ENCODE data around the gene NYAP2.
A peak's percentile ranks its signal among the peaks of the same experiment; 100 is the strongest.

The NYAP2 gene

GRCh38 chr2:225640550-225640949 lies 241.0 kb downstream of the NYAP2 start:
- Mint-ChIP-seq H3K27ac (no peak overlapping the region), H3K27me3 (no peaks in the 10 kb centered on the region), H3K4me1 (ENCODE audit: low read depth in 2 of 2) (no peaks in the 10 kb centered on the region), H3K9me3 (no peaks in the 10 kb centered on the region), H3K4me3 (no peak overlapping the region), H3K36me3 (ENCODE audit: insufficient read depth) (no peaks in the 10 kb centered on the region)
- ATAC-seq (replicated peaks) (no peak), DNase-seq (no peak)

- Mint-ChIP-seq H3K36me3 (ENCODE audit: insufficient read depth) (no peaks in the 10 kb centered on the region), H3K27me3 (peaks cover 6 to 7% of the 10 kb centered on the region in 2 donors), H3K4me1 (ENCODE audit: low read depth in 2 of 2) (no peaks in the 10 kb centered on the region), H3K27ac (no peak overlapping the region), H3K9me3 (no peaks in the 10 kb centered on the region), H3K4me3 (no peak overlapping the region)
- ATAC-seq (replicated peaks) (no peak), DNase-seq (no peak)
Measured at GRCh38 chr2:225649274-225649673, 249.8 kb downstream of the NYAP2 start.

- Mint-ChIP-seq H3K4me1 (ENCODE audit: low read depth in 2 of 2) (no peaks in the 10 kb centered on the region), H3K4me3 (no peak overlapping the region)
Measured at GRCh38 chr2:225650041-225650440, 250.5 kb downstream of the NYAP2 start.

GRCh38 chr2:225660262-225661131 lies 261.0 kb downstream of the NYAP2 start:
- peak; percentile 53 to 55 (median 54) for DNase-seq
- no peak overlapping the region for H3K27ac Mint-ChIP-seq
- H3K27me3 Mint-ChIP-seq: peaks cover 24 to 47% of the 10 kb centered on the region in 2 donors
- peaks cover 3% of the 10 kb centered on the region for H3K36me3 Mint-ChIP-seq (ENCODE audit: insufficient read depth)
- H3K4me1 Mint-ChIP-seq (ENCODE audit: low read depth in 2 of 2): no peaks in the 10 kb centered on the region
- H3K4me3 Mint-ChIP-seq: no peak overlapping the region
- peak; percentile 63 for ATAC-seq (replicated peaks)
- H3K9me3 Mint-ChIP-seq: no peaks in the 10 kb centered on the region

More at GRCh38 chr2:225650041-225650440, 250.5 kb downstream of the NYAP2 start:
- ATAC-seq (replicated peaks): no peak
- no peak for DNase-seq
- Mint-ChIP-seq H3K27ac (no peak overlapping the region), H3K9me3 (no peaks in the 10 kb centered on the region), H3K36me3 (ENCODE audit: insufficient read depth) (no peaks in the 10 kb centered on the region), H3K27me3 (peaks cover 6 to 7% of the 10 kb centered on the region in 2 donors)

GRCh38 chr2:225662101-225662500 lies 262.6 kb downstream of the NYAP2 start:
- no peak overlapping the region for H3K27ac Mint-ChIP-seq
- H3K4me3 Mint-ChIP-seq: no peak overlapping the region
- no peaks in the 10 kb centered on the region for H3K4me1 Mint-ChIP-seq (ENCODE audit: low read depth in 2 of 2)
- no peak for DNase-seq
- peaks cover 25 to 40% of the 10 kb centered on the region in 2 donors for H3K27me3 Mint-ChIP-seq
- ATAC-seq (replicated peaks): no peak
- H3K36me3 Mint-ChIP-seq (ENCODE audit: insufficient read depth): peaks cover 3% of the 10 kb centered on the region
- no peaks in the 10 kb centered on the region for H3K9me3 Mint-ChIP-seq

DNA sequence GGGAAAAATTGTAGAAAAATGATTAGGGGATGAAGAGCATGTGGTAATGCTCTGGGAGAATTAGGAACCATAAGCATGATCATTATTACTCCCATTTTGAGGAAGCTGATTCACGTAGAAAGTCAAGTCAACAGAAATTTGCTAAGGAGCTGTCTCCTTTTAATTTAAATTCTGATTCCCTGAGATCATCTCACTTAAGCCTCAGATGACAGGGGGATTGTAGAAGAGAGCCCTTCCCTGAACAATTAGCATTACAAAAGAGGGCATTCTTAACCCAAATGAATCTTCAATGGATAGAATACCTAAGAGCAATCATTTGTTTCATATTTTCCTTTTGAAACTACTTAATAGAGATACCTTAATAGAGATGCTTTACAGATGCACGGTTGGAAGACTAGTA lies 267.9 kb downstream of the NYAP2 start:
- no peak overlapping the region for H3K4me3 Mint-ChIP-seq
- H3K4me1 Mint-ChIP-seq (ENCODE audit: low read depth in 2 of 2): no peaks in the 10 kb centered on the region
- ATAC-seq (replicated peaks) (no peak), DNase-seq (no peak)
- peaks cover 25 to 41% of the 10 kb centered on the region in 2 donors for H3K27me3 Mint-ChIP-seq
- no peak overlapping the region for H3K27ac Mint-ChIP-seq
- H3K36me3 Mint-ChIP-seq (ENCODE audit: insufficient read depth): peaks cover 3% of the 10 kb centered on the region
- no peaks in the 10 kb centered on the region for H3K9me3 Mint-ChIP-seq

- Mint-ChIP-seq H3K4me3 (no peak overlapping the region), H3K36me3 (ENCODE audit: insufficient read depth) (peaks cover 3% of the 10 kb centered on the region), H3K27me3 (peaks cover 16 to 36% of the 10 kb centered on the region in 2 donors), H3K4me1 (ENCODE audit: low read depth in 2 of 2) (no peaks in the 10 kb centered on the region), H3K27ac (no peak overlapping the region), H3K9me3 (no peaks in the 10 kb centered on the region)
- ATAC-seq (replicated peaks) (peak; percentile 67), DNase-seq (peak; percentile 3 to 10 (median 3))
Measured at GRCh38 chr2:225668606-225669266, 269.2 kb downstream of the NYAP2 start.

DNA sequence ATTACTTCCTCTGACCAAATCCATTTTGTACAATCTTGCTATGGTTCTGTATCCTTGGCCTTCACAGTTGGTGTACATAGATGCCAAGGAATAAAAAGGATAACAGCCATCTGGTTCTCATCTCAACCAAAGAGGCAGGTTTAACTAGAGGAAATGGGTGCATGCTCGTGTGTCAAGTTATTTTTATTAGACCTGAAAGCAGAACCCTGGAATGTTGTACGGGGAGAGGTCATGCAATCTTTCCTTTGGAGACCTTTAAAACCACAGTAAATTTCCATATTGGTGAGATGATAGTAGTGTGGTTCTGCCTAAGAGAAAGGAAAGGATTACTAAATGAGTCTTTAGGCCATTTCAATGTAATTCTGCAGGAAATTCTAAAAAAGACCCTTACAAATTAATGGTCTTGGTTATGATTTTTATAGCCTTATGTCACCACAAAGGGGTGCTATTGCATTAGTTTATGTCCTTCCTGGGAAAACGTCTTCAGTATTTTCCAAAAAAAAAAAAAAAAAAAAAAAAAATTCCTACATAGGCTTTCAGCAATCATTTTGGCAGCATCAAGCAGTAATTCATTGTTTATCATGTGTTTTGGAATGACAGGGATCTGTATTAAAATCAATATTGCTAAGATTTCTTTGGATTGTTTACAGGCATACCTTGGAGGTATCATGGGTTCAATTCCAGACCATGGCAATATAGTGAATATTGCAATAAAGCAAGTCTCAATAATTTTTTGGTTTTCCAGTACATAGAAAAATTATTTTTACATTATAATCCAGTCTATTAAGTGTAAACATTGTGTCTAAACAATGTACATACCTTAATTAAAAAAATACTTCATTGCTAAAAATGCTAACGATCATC lies 270.8 kb downstream of the NYAP2 start:
- no peak overlapping the region for H3K4me3 Mint-ChIP-seq
- H3K27me3 Mint-ChIP-seq: peaks cover 8 to 27% of the 10 kb centered on the region in 2 donors
- H3K27ac Mint-ChIP-seq: no peak overlapping the region
- DNase-seq (no peak), ATAC-seq (replicated peaks) (no peak)
- H3K36me3 Mint-ChIP-seq (ENCODE audit: insufficient read depth): no peaks in the 10 kb centered on the region
- no peaks in the 10 kb centered on the region for H3K9me3 Mint-ChIP-seq
- H3K4me1 Mint-ChIP-seq (ENCODE audit: low read depth in 2 of 2): no peaks in the 10 kb centered on the region

GRCh38 chr2:225678792-225679191 lies 279.3 kb downstream of the NYAP2 start:
- Mint-ChIP-seq H3K27ac (no peak overlapping the region), H3K27me3 (peaks cover 15 to 19% of the 10 kb centered on the region in 2 donors), H3K4me3 (no peak overlapping the region), H3K9me3 (no peaks in the 10 kb centered on the region), H3K4me1 (ENCODE audit: low read depth in 2 of 2) (no peaks in the 10 kb centered on the region), H3K36me3 (ENCODE audit: insufficient read depth) (no peaks in the 10 kb centered on the region)
- no peak for DNase-seq
- no peak for ATAC-seq (replicated peaks)

DNA sequence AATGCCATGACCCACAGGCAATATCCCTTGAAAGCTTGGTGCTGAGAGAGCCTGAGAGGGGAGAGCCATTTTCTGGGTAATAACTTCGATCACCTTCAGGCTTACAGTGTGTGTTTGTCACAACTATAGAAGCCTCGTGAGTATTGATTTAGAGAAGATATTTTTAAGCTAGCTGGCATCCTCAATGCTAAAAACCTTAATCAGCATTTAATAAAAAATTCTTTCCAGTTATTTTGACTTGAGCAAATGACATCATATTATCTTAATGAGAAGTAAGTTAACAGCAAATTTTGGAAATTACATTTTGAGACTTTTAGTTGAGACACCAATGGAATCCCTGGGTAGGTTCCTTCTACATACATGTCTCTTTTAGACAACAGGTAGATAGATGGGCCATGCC lies 283.7 kb downstream of the NYAP2 start:
- Mint-ChIP-seq H3K27me3 (peaks cover 0 to 18% of the 10 kb centered on the region in 2 donors), H3K36me3 (ENCODE audit: insufficient read depth) (no peaks in the 10 kb centered on the region), H3K4me1 (ENCODE audit: low read depth in 2 of 2) (no peaks in the 10 kb centered on the region), H3K4me3 (no peak overlapping the region), H3K9me3 (no peaks in the 10 kb centered on the region), H3K27ac (no peak overlapping the region)
- ATAC-seq (replicated peaks) (no peak), DNase-seq (no peak)

DNA sequence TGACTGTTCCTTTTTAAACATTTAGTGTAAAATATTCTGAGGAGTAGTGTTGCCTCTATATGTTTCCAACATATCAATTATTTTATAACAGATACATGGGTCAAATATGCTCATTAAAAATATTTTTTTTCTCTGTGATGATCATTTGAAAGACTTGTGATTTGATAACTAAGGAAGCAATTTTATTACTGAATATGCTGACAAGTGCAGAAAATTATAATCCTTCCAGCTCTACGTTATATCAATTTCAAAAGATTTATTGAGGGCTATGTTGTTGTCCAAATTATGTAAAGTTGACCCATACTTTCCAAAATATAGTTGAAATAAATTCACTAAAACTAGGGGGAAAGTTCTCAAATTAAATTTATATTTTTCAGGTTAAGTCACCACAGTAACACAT lies 290.6 kb downstream of the NYAP2 start:
- Mint-ChIP-seq H3K4me3 (no peak overlapping the region), H3K27ac (no peak overlapping the region), H3K4me1 (ENCODE audit: low read depth in 2 of 2) (no peaks in the 10 kb centered on the region), H3K36me3 (ENCODE audit: insufficient read depth) (no peaks in the 10 kb centered on the region), H3K27me3 (peaks cover 0 to 9% of the 10 kb centered on the region in 2 donors), H3K9me3 (no peaks in the 10 kb centered on the region)
- ATAC-seq (replicated peaks) (no peak), DNase-seq (no peak)

GRCh38 chr2:225691711-225692110 lies 292.2 kb downstream of the NYAP2 start:
- ATAC-seq (replicated peaks): no peak
- Mint-ChIP-seq H3K36me3 (ENCODE audit: insufficient read depth) (no peaks in the 10 kb centered on the region), H3K27ac (no peak overlapping the region), H3K27me3 (peaks cover 0 to 3% of the 10 kb centered on the region in 2 donors), H3K9me3 (no peaks in the 10 kb centered on the region), H3K4me3 (no peak overlapping the region), H3K4me1 (ENCODE audit: low read depth in 2 of 2) (no peaks in the 10 kb centered on the region)
- no peak for DNase-seq

- DNase-seq: no peak
- no peak overlapping the region for H3K27ac Mint-ChIP-seq
- no peak overlapping the region for H3K4me3 Mint-ChIP-seq
- ATAC-seq (replicated peaks): no peak
- H3K27me3 Mint-ChIP-seq: no peaks in the 10 kb centered on the region
- no peaks in the 10 kb centered on the region for H3K36me3 Mint-ChIP-seq (ENCODE audit: insufficient read depth)
- H3K9me3 Mint-ChIP-seq: no peaks in the 10 kb centered on the region
- H3K4me1 Mint-ChIP-seq (ENCODE audit: low read depth in 2 of 2): no peaks in the 10 kb centered on the region
Measured at GRCh38 chr2:225693259-225693658, 293.7 kb downstream of the NYAP2 start.

Measured in effector memory CD8-positive, alpha-beta T cell (primary cell).